HEK293 (cell line): Measurements from ENCODE around the gene BRMS1.

Source experiments
- CTCF ChIA-PET: fragments of 350-600 bp; formaldehyde crosslinking; extraction: SDS; loops from one replicate; lab custom pipeline; 2021; ENCODE audit warnings: antibody characterized with exemption; lab: Yijun Ruan, JAX
- POLR2A ChIA-PET: fragments of 300-600 bp; formaldehyde crosslinking; extraction: SDS; loops from one replicate; lab custom pipeline; 2020; ENCODE audit warnings: antibody characterized with exemption, inconsistent platforms; lab: Yijun Ruan, JAX
- H3K27ac ChIP-seq: fragments of 200-500 bp; sonication (Bioruptor generic); 2 replicates; pipeline ENCODE4 v1.5.1; 2014; ENCODE audit warnings: low read depth, low read length, control low read depth, inconsistent platforms; ENCODE audit errors: extremely low read depth
- H3K36me3 ChIP-seq, 2 experiments: fragments of 200-500 bp in 1 of 2; sonication (Bioruptor generic) in 1 of 2; 1 replicate in 1 of 2; 2 replicates in 1 of 2; pipeline ENCODE4 v1.5.1; 2014 to 2017; ENCODE audit warnings: inconsistent platforms in 2 of 2, low read length in 2 of 2; ENCODE audit not compliant: control insufficient read depth in 2 of 2, insufficient read depth in 1 of 2
- H3K4me1 ChIP-seq: fragments of 200-500 bp; sonication (Bioruptor generic); 2 replicates; pipeline ENCODE4 v1.5.1; 2014; ENCODE audit warnings: mild to moderate bottlenecking, low read length, inconsistent platforms; ENCODE audit not compliant: control insufficient read depth, insufficient read depth
- H3K4me3 ChIP-seq: 2 replicates; pipeline ENCODE4 v1.5.1; 2011; ENCODE audit warnings: low read depth, mild to moderate bottlenecking, control low read depth, low read length, moderate library complexity
- H3K9me3 ChIP-seq: fragments of 200-500 bp; sonication (Bioruptor generic); 2 replicates; pipeline ENCODE4 v1.5.1; 2014; ENCODE audit warnings: low read depth, low read length, inconsistent platforms; ENCODE audit not compliant: control insufficient read depth, insufficient read depth
- GLIS1 ChIP-seq: fragments of 450-650 bp; formaldehyde crosslinking; IDR thresholded peaks from 2 replicates; pipeline ENCODE4 v1.5.1; 2016; ENCODE audit warnings: missing biosample characterization, missing genetic modification characterization
- MZF1 ChIP-seq: fragments of 450-650 bp; formaldehyde crosslinking; IDR thresholded peaks from 2 replicates; pipeline ENCODE4 v1.5.1; 2017; ENCODE audit warnings: missing biosample characterization, missing genetic modification characterization, borderline replicate concordance
- OSR2 ChIP-seq: fragments of 450-650 bp; formaldehyde crosslinking; IDR thresholded peaks from 2 replicates; pipeline ENCODE4 v1.5.1; 2016; ENCODE audit warnings: missing biosample characterization, missing genetic modification characterization
- OVOL3 ChIP-seq: fragments of 450-650 bp; formaldehyde crosslinking; IDR thresholded peaks from 2 replicates; pipeline ENCODE4 v1.5.1; 2016; ENCODE audit warnings: missing biosample characterization, missing genetic modification characterization
- PRDM2 ChIP-seq: fragments of 450-650 bp; formaldehyde crosslinking; IDR thresholded peaks from 2 replicates; pipeline ENCODE4 v1.5.1; 2016; ENCODE audit warnings: missing biosample characterization, missing genetic modification characterization, borderline replicate concordance
- SP2 ChIP-seq: fragments of 450-650 bp; formaldehyde crosslinking; IDR thresholded peaks from 2 replicates; pipeline ENCODE4 v1.5.1; 2016; ENCODE audit warnings: missing biosample characterization, missing genetic modification characterization
- TSHZ1 ChIP-seq: fragments of 450-650 bp; formaldehyde crosslinking; IDR thresholded peaks from 2 replicates; pipeline ENCODE4 v1.5.1; 2016; ENCODE audit warnings: missing biosample characterization, missing genetic modification characterization, borderline replicate concordance
- YY1 ChIP-seq: fragments of 450-650 bp; formaldehyde crosslinking; IDR thresholded peaks from 2 replicates; pipeline ENCODE4 v1.5.1; 2018; ENCODE audit warnings: missing biosample characterization, missing genetic modification characterization
- ZBTB10 ChIP-seq: fragments of 450-650 bp; formaldehyde crosslinking; IDR thresholded peaks from 2 replicates; pipeline ENCODE4 v1.5.1; 2016; ENCODE audit warnings: missing biosample characterization, missing genetic modification characterization
- ZBTB8A ChIP-seq: fragments of 450-650 bp; formaldehyde crosslinking; IDR thresholded peaks from 2 replicates; pipeline ENCODE4 v1.5.1; 2016; ENCODE audit warnings: missing biosample characterization, missing genetic modification characterization
- ZFP37 ChIP-seq: fragments of 450-650 bp; formaldehyde crosslinking; IDR thresholded peaks from 2 replicates; pipeline ENCODE4 v1.5.1; 2016; ENCODE audit warnings: missing biosample characterization, missing genetic modification characterization
- ZNF112 ChIP-seq: fragments of 450-650 bp; formaldehyde crosslinking; IDR thresholded peaks from 2 replicates; pipeline ENCODE4 v1.5.0; 2017; ENCODE audit warnings: missing biosample characterization, missing genetic modification characterization
- ZNF121 ChIP-seq: fragments of 450-650 bp; formaldehyde crosslinking; IDR thresholded peaks from 2 replicates; pipeline ENCODE4 v1.5.1; 2016; ENCODE audit warnings: missing biosample characterization, missing genetic modification characterization
- ZNF146 ChIP-seq: fragments of 450-650 bp; formaldehyde crosslinking; IDR thresholded peaks from 2 replicates; pipeline ENCODE4 v1.5.1; 2016; ENCODE audit warnings: missing biosample characterization, missing genetic modification characterization
- ZNF202 ChIP-seq: fragments of 450-650 bp; formaldehyde crosslinking; IDR thresholded peaks from 2 replicates; pipeline ENCODE4 v1.5.1; 2016; ENCODE audit warnings: missing biosample characterization, missing genetic modification characterization, borderline replicate concordance
- ZNF223 ChIP-seq: fragments of 450-650 bp; formaldehyde crosslinking; IDR thresholded peaks from 2 replicates; pipeline ENCODE4 v1.5.1; 2016; ENCODE audit warnings: missing biosample characterization, missing genetic modification characterization
- ZNF274 ChIP-seq, 2 experiments: fragments of 200-500 bp in 1 of 2; fragments of 450-650 bp in 1 of 2; sonication (Bioruptor generic) in 1 of 2; formaldehyde crosslinking in 1 of 2; IDR thresholded peaks; 2 replicates each; pipeline versions ENCODE4 v1.5.1 to v1.6.1; 2014 to 2016; ENCODE audit warnings: borderline replicate concordance in 1 of 2, inconsistent platforms in 1 of 2, low read length in 1 of 2, missing biosample characterization in 1 of 2, missing genetic modification characterization in 1 of 2
- ZNF280C ChIP-seq: fragments of 450-650 bp; formaldehyde crosslinking; IDR thresholded peaks from 2 replicates; pipeline ENCODE4 v1.5.1; 2016; ENCODE audit warnings: missing biosample characterization, missing genetic modification characterization
- ZNF416 ChIP-seq: fragments of 450-650 bp; formaldehyde crosslinking; IDR thresholded peaks from 2 replicates; pipeline ENCODE4 v1.5.1; 2016; ENCODE audit warnings: missing biosample characterization, missing genetic modification characterization
- ZNF433 ChIP-seq: fragments of 450-650 bp; formaldehyde crosslinking; IDR thresholded peaks from 2 replicates; pipeline ENCODE4 v1.5.1; 2016; ENCODE audit warnings: missing biosample characterization, missing genetic modification characterization, low read depth
- ZNF544 ChIP-seq: fragments of 450-650 bp; formaldehyde crosslinking; IDR thresholded peaks from 2 replicates; pipeline ENCODE4 v1.5.0; 2017; ENCODE audit warnings: missing biosample characterization, missing genetic modification characterization
- ZNF654 ChIP-seq: fragments of 450-650 bp; formaldehyde crosslinking; IDR thresholded peaks from 2 replicates; pipeline ENCODE4 v1.5.1; 2016; ENCODE audit warnings: low read depth, missing biosample characterization, missing genetic modification characterization
- ZNF830 ChIP-seq: fragments of 450-650 bp; IDR thresholded peaks from 2 replicates; pipeline ENCODE4 v1.5.0; 2018; ENCODE audit warnings: missing biosample characterization, missing genetic modification characterization, low read depth, mild to moderate bottlenecking, moderate library complexity

Gene BRMS1

GRCh38 chr11:66344550-66345315 lies at the start of gene BRMS1 (continued):
- no peak for TF ChIP-seq ZNF112 (tag by site-specific recombination)
- TF ChIP-seq ZNF654, result no peak
- TF ChIP-seq ZBTB8A (tag by site-specific recombination), result 0 out of 2 replicates have a peak, but pooled peaks have one; percentile 41
- TF ChIP-seq YY1 (tag by site-specific recombination), result peak; percentile 58; the same call in 1 of the 2 replicates
- TF ChIP-seq ZNF830 (tag by site-specific recombination), result no peak
- TF ChIP-seq OSR2 (tag by site-specific recombination), result no peak
- no peak for TF ChIP-seq ZBTB10
- TF ChIP-seq PRDM2 (tag by site-specific recombination), result no peak
- TF ChIP-seq ZNF146, result no peak
- TF ChIP-seq ZNF433 (tag by site-specific recombination), result no peak
- no peak for TF ChIP-seq ZNF544 (tag by site-specific recombination)
- no peak for TF ChIP-seq MZF1
- TF ChIP-seq ZFP37, result 0 out of 2 replicates have a peak, but pooled peaks have one; percentile 33
- TF ChIP-seq SP2 (tag by site-specific recombination), result peak; percentile 66
- TF ChIP-seq ZNF280C (tag by site-specific recombination), result no peak
- no peak for TF ChIP-seq ZNF121 (tag by site-specific recombination)
- no peak for TF ChIP-seq ZNF202

GRCh38 chr11:66393954-66394353 lies 49.0 kb upstream of the BRMS1 start:
- CTCF ChIA-PET, result no interaction called here
- no peaks in the 10 kb centered on the region for H3K9me3 ChIP-seq
- no peak overlapping the region for H3K27ac ChIP-seq
- H3K4me3 ChIP-seq, result no peak overlapping the region
- H3K36me3 ChIP-seq, result no peaks in the 10 kb centered on the region
- no peaks in the 10 kb centered on the region for H3K4me1 ChIP-seq
- POLR2A ChIA-PET, result no interaction called here
- TF ChIP-seq TSHZ1 (no peak), OVOL3 (no peak), ZNF112 (tag by site-specific recombination) (no peak), ZNF274 (IDR thresholded peaks at IDR 0.05; ENCODE audit: low read length) (no peak), ZNF274 (tag by site-specific recombination; IDR thresholded peaks at IDR 0.05; ENCODE audit: borderline replicate concordance) (no peak), ZNF416 (tag by site-specific recombination) (no peak), ZNF223 (tag by site-specific recombination) (no peak), GLIS1 (tag by site-specific recombination) (no peak)
